DMS114 treated with DMSO at 0.1 percent for 48 hours (cell line): ENCODE results near the gene WNT5B.
"Not testable (repeated sequence)": the region's sequence is repeated elsewhere in the genome, so short reads cannot be mapped to it uniquely, and the experiment has no call there.

Source experiments
- DNase-seq: peaks from one replicate; lab custom pipeline; 2025; ENCODE audit not compliant: unreplicated experiment; lab: John Stamatoyannopoulos, UW

Gene WNT5B

DNA sequence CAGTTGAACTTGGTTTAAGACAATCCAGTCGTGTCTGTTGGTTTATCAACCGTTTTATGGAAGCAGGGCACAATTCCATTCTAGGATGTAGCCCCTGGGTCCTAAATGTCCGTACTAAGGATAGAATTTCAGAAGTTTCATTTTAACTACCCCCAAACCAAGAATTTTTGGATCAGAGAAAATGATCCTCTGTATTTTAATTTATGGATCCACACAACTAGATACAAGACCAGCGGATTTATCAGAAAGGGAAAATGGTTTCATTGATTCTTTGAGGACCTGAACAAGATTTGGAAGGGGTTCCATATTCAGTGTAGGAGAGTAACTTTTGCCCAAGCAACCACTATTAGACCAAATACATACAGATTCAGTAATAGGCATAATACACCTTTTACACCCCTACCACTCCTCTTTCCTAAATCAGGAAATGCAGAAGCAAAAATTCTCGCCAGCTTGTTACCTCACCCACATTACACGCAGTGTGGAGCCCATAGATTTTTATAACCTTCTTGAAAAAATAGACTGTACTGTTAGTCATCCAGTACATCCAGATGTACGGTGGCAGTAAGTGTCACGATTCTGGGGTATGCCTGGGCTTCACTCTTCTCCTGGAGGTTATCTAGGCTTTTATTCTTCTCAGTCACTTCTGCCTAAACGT lies 33.2 kb upstream of the WNT5B start:
- no peak for DNase-seq

GRCh38 chr12:1598757-1599156 lies 30.3 kb upstream of the WNT5B start:
- no peak for DNase-seq

DNA sequence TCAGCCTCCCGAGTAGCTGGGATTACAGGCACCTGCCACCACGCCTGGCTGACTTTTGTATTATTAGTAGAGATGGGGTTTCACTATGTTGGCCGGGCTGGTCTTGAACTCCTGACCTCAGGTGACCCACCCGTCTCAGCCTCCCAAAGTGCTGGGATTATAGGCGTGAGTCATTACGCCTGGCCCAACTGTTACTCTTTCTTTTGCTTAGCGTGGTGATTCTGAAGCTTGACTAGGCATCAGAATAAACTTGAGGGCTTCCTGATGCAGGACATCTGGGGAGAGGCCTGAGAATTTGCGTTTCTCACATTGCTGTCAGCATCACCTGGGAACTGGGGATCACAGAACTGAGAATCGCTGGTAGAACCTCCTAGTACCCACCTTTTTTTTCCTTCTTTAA lies 26.3 kb upstream of the WNT5B start:
- not testable (repeated sequence) for DNase-seq

GRCh38 chr12:1603269-1603993 lies 25.6 kb upstream of the WNT5B start:
- no peak for DNase-seq

DNA sequence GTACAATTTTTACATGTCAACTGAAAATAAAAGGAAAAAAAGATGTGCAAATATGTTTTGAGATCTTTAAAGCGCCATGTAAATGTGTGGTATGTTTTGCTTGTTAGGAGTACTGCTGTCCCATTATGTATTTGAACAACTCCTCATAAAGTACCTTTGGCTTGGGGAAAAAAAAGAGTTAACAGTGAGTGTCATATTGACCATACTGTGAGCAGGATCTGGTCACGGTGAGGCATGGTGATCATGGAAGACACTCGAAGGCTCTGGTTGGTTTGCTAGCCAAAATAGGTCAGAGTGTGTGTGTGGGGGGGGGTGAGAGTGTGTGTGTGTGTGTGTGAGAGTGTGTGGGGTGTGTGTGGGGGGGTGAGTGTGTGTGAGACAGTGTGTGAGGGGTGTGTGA lies 24.6 kb upstream of the WNT5B start:
- no peak for DNase-seq

DNA sequence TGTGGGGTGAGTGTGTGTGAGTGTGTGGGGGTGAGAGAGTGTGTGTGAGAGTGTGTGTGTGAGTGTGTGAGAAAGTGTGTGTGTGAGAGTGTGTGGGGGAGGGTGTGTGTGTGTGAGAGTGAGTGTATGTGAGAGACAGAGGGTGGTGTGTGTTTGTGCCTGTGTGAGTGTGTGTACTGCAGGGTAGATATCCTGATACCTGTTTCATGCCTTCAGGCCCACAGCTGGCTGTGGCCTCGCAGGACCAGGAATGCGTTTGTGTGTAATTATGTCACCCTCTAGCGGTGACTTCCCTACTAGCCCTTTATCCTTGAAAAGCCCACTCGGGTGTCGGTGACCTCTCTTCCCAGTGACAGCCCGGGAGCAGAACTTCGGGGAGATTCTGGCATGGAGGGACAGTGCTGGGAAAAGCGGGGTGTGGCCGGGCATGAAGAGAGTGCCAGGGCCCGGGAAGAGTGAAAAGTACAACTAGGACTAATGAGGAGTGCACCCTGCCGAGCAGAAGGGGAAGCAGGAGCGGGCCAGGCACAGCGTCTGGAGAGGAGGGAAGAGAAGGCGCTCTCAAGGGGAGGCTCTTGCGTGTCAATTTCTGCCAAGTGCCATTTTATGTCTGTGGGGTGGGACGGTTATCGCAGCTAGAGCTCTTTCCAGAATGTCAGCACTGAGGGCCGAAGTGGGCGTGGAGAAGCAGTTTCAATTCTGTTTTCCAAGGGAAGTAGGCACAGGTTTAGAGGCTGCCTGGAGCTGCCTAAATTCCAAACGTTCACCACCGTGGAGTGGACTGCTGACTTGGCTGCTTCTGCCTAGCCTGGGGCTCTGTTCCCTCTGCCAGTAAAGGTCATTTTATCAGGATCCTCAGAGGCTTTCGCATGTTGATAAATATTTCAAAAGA lies 23.7 kb upstream of the WNT5B start:
- DNase-seq = peak; percentile 71

- no peak for DNase-seq
Measured at GRCh38 chr12:1606021-1606622, 22.9 kb upstream of the WNT5B start.

- DNase-seq = no peak
Measured at GRCh38 chr12:1607940-1608712, 20.9 kb upstream of the WNT5B start.

DNA sequence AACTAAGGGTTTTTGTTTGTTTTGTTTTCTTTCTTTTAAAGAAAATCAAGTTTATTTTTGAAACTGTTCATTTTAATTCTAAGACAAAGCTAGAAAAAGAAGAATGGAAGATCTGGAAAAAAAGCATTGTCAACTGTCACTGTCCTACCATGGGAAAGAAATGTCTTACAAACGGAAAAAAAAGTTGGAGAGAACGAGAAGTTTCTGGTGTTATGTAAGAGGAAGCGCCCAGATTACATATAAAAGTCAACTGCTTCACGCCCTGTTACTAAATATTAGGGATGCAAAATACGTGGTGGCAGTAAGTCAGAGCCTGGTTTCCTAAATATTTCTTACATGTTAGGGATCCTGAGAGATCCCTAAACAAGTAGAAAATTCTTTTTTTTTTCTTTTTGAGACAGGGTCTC lies 20.3 kb upstream of the WNT5B start:
- no peak for DNase-seq

DNA sequence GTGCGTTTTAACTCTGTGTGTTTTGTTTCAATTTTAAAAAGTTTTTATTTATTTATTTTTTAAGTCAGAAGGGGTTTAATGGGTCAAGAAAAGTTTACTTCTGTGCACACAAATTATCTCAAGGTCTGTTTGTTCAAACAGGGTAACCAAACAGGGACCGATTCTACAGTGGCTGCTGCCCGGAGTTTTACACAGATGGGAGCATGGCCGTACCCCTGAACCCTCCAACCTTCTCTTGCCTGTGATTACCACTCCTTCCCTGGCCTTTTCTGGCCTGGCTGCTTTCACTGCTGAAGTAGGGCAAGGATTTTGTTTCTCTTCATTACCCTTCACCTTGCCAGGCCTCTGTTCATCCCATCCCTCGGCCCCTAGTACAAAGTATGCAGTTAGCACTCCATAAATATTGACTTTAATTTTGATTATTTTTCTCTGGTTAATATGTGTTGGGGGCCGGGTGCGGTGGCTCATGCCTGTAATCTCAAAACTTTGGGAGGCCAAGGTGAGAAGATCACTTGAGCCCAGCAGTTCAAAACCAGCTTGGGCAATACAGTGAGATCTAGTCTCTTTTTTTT lies 18.9 kb upstream of the WNT5B start:
- DNase-seq = no peak

DNA sequence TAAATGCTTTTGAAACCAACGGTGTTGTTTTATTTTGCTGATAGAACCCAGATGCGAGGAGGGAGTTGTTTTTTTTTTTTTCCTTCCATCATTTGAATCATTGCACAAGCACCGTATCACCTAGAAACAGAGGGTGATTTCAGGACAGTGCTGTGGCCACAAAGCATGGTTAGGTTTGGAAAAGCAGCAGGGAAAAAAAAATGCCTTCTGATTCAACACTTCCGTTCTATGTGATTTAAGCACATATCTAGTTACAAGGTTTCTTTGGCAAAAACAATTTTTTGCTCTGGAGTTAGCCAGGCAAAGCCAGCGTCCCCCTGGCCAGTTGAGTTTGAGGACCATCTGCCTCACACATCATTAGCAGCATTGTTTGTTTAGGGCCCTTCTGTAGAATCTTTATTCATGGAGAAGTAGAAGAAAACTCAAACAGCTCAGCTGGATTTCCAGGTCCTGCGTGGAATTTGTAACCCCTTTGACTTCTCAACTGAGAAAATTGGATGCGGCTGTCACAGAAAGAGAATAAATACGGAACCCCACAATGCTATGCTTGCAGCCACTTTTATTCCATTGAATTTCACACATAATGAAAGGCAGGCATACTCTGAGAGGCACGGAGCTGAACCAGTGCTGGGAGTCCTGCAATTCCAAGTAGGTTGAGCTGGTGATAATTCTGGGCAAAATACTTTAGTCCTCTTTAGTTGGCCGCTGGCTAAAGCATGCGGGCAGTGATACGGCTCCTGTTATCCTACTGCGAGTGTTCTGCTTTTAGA lies 17.0 kb upstream of the WNT5B start:
- DNase-seq = no peak

DNA sequence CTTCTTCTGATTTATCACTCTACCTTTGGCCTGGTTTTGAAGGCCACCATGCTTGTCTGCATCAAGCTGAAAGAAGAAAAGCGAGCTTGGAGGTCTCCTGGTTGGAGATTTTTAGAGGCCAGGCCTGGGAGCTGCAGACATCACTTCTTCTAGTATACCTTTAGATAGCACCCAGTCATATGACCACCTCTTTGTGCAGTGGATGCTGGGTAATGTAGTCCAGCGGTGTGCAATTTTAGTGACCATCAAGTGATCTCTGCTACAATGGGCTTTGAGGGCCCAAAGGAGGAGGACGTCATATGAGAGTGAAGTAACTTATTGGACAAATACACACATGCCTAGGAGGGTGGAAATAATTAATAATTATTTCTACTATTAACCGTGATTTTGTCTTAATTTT lies 15.2 kb upstream of the WNT5B start:
- no peak for DNase-seq

DNA sequence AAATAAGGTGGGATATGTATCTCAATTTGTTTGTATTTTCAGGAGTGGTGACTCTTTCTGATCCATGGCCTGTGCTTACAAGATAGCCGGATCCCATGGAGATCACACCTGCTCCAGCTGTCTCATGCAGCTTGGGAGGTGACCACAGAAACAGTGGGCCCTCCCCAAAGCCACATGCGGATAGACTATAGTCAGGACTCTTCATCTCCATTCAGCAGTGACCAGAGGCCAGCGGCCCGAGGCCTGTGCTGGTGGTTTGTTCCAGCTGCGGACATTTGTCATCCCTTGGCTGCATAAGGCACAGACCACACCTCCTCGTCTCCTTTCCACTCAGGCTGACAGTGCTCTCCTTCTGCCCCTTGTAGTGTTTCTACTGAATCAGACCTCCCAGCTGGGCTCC lies 14.7 kb upstream of the WNT5B start:
- no peak for DNase-seq

DNA sequence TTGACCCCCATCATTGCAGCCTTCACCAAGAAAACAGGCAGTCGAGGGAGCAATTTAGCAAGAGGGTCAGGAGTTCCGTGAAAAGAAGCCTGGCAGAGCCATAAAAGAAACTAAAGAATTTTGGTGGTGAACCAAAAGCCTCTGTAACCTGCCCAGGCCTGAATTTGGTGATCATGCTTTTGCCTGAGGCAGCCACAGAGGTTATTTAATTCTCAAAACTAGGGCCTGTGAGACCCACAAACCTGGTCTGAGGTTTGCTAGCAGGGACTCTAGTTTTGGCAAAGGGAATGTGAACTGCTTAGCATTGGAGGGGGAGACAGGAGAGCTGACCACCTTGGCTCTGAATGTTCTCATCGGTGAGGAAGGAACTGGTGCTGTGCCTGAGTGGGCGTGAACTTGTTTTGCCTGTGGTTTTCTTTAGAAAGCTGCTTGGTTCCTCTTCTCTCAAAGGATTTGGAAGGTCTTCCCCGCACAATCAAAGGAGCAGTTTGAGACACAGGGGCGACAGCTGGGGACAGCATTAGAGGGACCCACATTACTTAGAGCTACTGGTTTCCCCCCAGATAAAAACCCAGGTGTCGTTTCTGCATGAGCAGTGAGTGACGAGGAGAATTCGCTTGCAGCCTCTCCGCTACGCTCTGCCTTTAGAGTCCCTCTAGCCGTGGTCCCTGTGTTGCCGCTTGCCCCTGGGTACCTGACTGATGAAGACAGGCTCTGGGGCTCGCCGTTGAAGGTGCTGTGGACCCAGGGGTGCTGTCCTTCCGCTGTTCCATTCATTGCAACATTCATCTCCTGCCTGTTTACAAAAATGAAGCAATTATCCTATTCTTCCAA lies 12.6 kb upstream of the WNT5B start:
- no peak for DNase-seq

DNA sequence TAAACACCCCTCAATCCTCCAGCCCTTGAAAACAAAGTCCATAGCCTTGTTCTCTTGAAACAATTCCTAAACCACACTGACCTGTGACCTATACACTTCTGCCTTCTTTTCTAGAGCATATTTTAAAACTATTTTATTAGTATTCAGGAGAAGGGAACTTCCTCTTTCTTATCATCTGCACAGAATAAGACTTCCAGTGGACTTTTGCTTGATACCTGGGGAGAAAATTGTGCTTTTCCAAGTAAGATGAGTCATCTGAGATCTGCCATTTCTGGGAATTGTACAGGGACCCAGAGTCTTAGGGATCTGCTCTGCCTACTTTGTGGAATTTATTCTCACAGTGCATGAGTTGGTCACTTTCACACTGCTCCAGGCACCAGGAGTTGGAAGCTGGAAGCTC lies 10.5 kb upstream of the WNT5B start:
- DNase-seq = no peak

DNA sequence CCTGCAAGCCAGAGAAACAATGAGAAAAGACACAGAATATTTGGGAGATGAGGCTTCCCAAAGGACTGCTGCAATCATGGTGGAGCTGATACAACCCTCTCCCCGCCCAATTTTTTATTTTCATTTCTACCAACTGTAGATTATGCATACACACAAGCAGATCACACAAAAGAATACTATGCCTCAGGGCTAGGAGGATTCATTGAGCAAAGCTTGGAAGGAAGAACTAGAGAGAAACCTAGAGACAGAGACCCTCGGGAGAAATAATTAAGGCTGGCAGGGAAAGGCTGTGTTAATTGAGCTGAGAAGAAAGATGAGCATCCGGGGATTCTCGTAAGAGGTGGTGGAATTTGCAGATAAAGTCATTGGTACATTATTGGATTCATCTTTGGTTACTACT lies 9.9 kb upstream of the WNT5B start:
- no peak for DNase-seq

DNA sequence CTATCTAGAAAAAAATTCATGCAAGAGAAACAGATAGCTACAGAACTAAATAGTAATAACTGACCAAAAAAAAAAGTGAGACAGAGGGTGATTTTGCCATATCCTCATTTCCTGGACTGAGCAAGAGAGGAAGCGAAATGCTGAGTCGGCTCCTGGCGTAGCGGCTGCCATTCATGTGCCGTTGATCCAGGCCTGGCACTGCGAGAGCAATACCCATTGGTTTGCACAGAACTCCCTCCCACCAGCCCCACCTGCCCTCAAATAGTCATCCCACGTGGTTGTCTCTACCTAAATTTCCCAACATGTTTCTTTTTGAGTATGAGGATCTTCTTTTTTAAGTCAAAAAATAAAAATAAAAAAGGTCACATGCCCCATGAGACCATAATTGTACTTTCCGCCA lies 9.4 kb upstream of the WNT5B start:
- DNase-seq = no peak

- no peak for DNase-seq
Measured at GRCh38 chr12:1620092-1620491, 8.9 kb upstream of the WNT5B start.

- no peak for DNase-seq
Measured at GRCh38 chr12:1622406-1622805, 6.6 kb upstream of the WNT5B start.
